Fibroblast of skin of left quadriceps (primary cell): ENCODE results near the gene CRACDL.

ENCODE experiments used
- DNase-seq, 2 experiments: peaks; one replicate each; pipeline ENCODE4 v3.0.0-alpha.2; 2013; ENCODE audit warnings: low read depth in 2 of 2

CRACDL gene

DNA sequence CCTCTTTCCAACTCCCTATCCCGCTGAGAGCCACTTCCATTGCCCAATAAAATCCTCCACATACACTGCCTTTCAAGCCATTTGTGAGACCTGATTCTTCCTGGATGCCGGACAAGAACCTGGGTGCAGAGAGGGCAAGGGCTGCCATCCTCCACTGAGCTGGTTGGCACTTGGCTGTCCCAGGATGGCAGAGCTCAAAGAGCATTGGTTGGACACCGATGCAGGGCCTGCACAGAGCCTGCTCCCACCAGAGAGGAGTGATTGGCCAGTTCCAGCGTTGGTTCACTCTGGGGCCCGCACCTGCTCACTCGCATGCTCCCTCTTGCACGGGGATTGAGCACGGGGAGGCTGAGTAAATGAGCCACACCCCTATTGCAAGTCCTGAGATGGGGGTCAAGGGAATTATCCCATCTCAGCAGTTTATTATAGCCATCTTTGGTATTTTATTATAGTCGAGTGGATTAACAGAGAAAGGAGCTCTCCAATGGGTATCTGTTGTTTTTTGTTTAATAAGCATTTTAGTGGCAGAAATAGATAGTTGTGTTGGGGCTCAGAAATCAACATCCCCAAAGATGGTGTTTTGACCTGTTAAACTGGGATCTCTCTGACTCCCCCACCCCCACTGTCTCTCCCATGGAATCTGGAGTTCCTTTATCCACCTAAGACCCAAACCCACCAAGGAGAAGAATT, 185.3 kb downstream of the CRACDL start:
- DNase-seq = no peak

DNA sequence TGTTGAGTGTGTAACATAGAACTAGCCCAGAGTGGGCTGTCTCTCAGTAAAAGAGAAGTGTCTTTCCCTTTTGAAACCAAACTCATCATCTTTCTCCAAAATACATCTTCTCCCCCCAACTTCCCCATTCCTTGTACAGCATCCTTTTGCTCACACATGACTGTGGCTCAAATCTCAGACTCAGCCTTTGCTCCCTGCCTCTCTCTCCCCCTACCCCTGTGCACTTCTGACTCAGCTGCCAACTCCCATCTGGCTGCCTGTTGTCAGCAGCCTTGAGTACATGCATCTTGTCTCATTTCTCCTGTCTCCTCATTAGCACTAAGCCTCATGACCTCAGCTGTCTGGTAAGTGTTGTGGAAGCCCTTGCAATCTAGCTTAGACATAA, 187.0 kb downstream of the CRACDL start:
- no peak for DNase-seq

DNA sequence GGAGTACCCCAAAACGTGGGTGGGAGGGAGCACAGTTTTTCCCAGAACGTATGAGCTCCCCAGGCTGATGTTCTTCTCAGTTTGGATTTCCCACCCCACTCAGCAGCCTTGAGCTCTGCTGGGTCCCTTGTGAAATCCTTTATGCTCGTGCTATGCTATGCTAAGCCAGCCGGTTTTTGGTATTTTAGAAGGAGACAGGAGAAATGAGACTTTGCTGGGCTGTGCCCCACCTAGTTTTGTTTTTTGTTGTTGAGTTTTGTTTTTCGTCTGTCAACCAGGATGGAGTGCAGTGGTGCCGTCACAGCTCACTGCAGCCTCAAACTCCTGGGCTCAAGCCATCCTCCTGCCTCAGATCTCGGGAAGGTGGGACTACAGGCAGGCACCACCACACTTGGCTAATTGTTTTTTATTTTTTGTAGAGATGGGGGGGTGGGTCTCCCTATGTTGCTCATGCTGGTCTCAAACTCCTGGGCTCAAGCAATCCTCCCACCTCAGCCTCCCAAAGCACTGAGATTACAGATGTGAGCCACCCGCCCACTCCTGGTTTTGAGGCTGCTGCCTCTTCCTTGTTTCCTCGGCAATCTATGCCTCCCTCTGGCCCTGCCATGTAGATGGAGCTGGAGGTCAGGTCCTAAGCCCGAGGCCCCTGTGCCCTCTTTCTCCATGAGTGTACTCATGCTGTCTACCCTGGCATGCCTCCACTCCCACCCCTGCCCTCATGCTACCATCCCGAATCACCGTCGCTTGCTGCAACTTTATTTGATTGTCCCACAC, 187.5 kb downstream of the CRACDL start:
- no peak for DNase-seq

GRCh38 chr2:98747888-98748287, 188.1 kb downstream of the CRACDL start:
- no peak for DNase-seq

DNA sequence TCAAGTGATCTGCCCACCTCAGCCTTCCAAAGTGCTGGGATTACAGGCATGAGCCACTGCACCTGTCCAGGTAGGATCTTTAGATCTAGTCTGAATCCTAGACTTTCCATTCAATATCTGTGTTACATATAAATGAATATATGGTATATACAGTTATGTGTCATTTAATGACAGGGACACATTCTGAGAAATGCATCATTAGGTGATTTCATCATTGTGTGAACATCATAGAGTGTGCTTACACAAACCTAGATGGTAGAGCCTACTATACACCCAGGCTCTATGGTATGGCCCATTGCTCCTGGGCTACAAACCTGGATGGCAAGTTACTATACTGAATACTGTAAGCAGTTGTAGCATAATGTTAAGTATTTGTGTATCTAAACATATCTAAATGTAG, 189.6 kb downstream of the CRACDL start:
- DNase-seq = no peak

DNA sequence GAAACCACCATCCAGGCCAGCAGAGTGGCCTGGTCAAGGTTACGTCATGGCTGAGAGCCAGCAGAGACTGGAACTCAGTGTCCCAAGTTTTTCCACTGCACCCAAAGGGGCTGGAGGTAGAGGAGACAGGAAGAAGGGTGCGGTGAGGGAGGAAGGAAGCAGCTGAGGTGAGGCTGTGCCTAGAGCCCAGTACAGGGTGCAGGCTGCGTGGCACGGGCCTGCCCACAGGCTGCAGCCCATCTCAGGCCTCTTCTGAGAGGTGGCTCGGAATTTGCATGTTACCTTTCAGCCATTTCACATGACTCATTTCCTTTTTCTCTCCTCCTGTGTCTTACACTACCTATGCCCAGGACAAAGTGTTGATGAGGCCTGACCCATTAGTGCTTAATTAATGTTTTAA, 191.4 kb downstream of the CRACDL start:
- no peak for DNase-seq
